Occipital lobe (tissue), 2 donors: ENCODE data around the gene PCK2. TPM values are rescaled to one million over a fixed set of nuclear protein-coding genes. Genes with fewer than 3 reads are reported as not detected.

Experiments
- DNase-seq: peaks from one replicate; lab custom pipeline; 2025; lab: John Stamatoyannopoulos, UW
- total RNA-seq: library from RNA; depleted of rRNA; stranded (reverse); fragments of >200 nt; gene quantifications from one replicate; pipeline ENCODE4 v1.2.3, GENCODE V29; 2014

The PCK2 gene
- total RNA-seq, 1 donor from 2014 or later, result 1.1 TPM

GRCh38 chr14:24150993-24151392, 56.9 kb downstream of the PCK2 start:
- no peak for DNase-seq

- no peak for DNase-seq
Measured at GRCh38 chr14:24151404-24152080, 57.4 kb downstream of the PCK2 start.

Other genes with a start within 250 kb of the PCK2 start
- 4.4 TPM for gene DHRS4, start 140.5 kb upstream of the PCK2 start, total RNA-seq
- 1.9 TPM for gene DHRS4L2, start 105.4 kb upstream of the PCK2 start, total RNA-seq
- 24.2 TPM for gene CARMIL3, start 42.3 kb upstream of the PCK2 start, total RNA-seq
- 10.8 TPM for gene CPNE6, start 22.7 kb upstream of the PCK2 start, total RNA-seq
- 60.0 TPM for gene DCAF11, start 20.5 kb downstream of the PCK2 start, total RNA-seq
- 0.94 TPM for gene NRL, start 20.6 kb downstream of the PCK2 start, total RNA-seq
- gene FITM1, start 36.3 kb downstream of the PCK2 start, total RNA-seq, result not detected
- 24.5 TPM for gene PSME1, start 41.9 kb downstream of the PCK2 start, total RNA-seq
- gene EMC9, start 47.3 kb downstream of the PCK2 start, total RNA-seq, result 9.5 TPM
- 26.0 TPM for gene PSME2, start 52.3 kb downstream of the PCK2 start, total RNA-seq
- 20.4 TPM for gene RNF31, start 53.2 kb downstream of the PCK2 start, total RNA-seq
- gene IRF9, start 67.0 kb downstream of the PCK2 start, total RNA-seq, result 20.7 TPM
- gene REC8, start 77.8 kb downstream of the PCK2 start, total RNA-seq, result 20.4 TPM
- 11.7 TPM for gene IPO4, start 94.5 kb downstream of the PCK2 start, total RNA-seq
- gene TM9SF1, start 101.1 kb downstream of the PCK2 start, total RNA-seq, result 20.6 TPM
- not detected for gene TSSK4, start 111.4 kb downstream of the PCK2 start, total RNA-seq
- 41.5 TPM for gene CHMP4A, start 119.2 kb downstream of the PCK2 start, total RNA-seq
- 15.6 TPM for gene MDP1, start 121.8 kb downstream of the PCK2 start, total RNA-seq
- 51.3 TPM for gene NEDD8, start 138.1 kb downstream of the PCK2 start, total RNA-seq
- gene GMPR2, start 138.6 kb downstream of the PCK2 start, total RNA-seq, result 38.8 TPM
- 45.1 TPM for gene TINF2, start 148.3 kb downstream of the PCK2 start, total RNA-seq
- gene TGM1, start 168.9 kb downstream of the PCK2 start, total RNA-seq, result 0.94 TPM
- 19.5 TPM for gene RABGGTA, start 177.3 kb downstream of the PCK2 start, total RNA-seq
- 4.1 TPM for gene DHRS1, start 205.5 kb downstream of the PCK2 start, total RNA-seq
- 23.7 TPM for gene NOP9, start 205.5 kb downstream of the PCK2 start, total RNA-seq
- gene CIDEB, start 213.7 kb downstream of the PCK2 start, total RNA-seq, result 3.4 TPM
- 1.4 TPM for gene LTB4R2, start 215.8 kb downstream of the PCK2 start, total RNA-seq
- 1.6 TPM for gene LTB4R, start 217.2 kb downstream of the PCK2 start, total RNA-seq
- 1.4 TPM for gene ADCY4, start 240.8 kb downstream of the PCK2 start, total RNA-seq
- gene RIPK3, start 245.7 kb downstream of the PCK2 start, total RNA-seq, result 0.47 TPM